H1 (cell line): Measurements from ENCODE around the gene DOK6. TPM values are rescaled to one million over a fixed set of nuclear protein-coding genes. Genes with fewer than 3 reads are reported as not detected.

ENCODE experiments used
- CTCF ChIA-PET: fragments of 300-600 bp; sonication (Branson Sonifier 250); formaldehyde crosslinking; loops from one replicate; lab custom pipeline; 2021; ENCODE audit not compliant: partially characterized antibody; lab: Charles Lee
- POLR2A ChIA-PET: fragments of 300-600 bp; sonication (Branson Sonifier 250); formaldehyde crosslinking; loops from one replicate; lab custom pipeline; 2021; ENCODE audit warnings: inconsistent platforms; ENCODE audit not compliant: partially characterized antibody; lab: Charles Lee
- DNase-seq, 2 experiments: peaks; one replicate each; pipeline versions ENCODE4 v3.0.0 to v3.0.0-alpha.2; 2010 to 2022; ENCODE audit warnings: low spot score in 2 of 2, low read depth in 1 of 2, mixed read lengths in 1 of 2
- FAIRE-seq: peaks from 2 replicates; lab custom pipeline; 2011; peaks lifted over from hg19 to GRCh38; lab: Jason Lieb, UNC
- H2AFZ ChIP-seq: 2 replicates; pipeline ENCODE4 v1.8.1; 2012; ENCODE audit warnings: low read length, inconsistent platforms
- H2AK5ac ChIP-seq: 2 replicates; pipeline ENCODE4 v1.6.1; 2013; ENCODE audit warnings: low read depth, low read length
- H2BK120ac ChIP-seq: replicated peaks from 2 replicates; pipeline ENCODE3; 2013; ENCODE audit warnings: low read depth, low read length, inconsistent platforms
- H2BK12ac ChIP-seq: 2 replicates; pipeline ENCODE4 v1.6.1; 2013; ENCODE audit warnings: low read depth, low read length
- H2BK15ac ChIP-seq: 2 replicates; pipeline ENCODE4 v1.6.1; 2013; ENCODE audit warnings: low read length
- H2BK20ac ChIP-seq: 2 replicates; pipeline ENCODE4 v1.6.1; 2013; ENCODE audit warnings: low read length
- H2BK5ac ChIP-seq: 2 replicates; pipeline ENCODE4 v1.6.1; 2013; ENCODE audit warnings: low read depth, low read length
- H3K14ac ChIP-seq: 2 replicates; pipeline ENCODE4 v1.6.1; 2013; ENCODE audit warnings: inconsistent platforms; ENCODE audit not compliant: insufficient read length
- H3K18ac ChIP-seq: 2 replicates; pipeline ENCODE4 v1.6.1; 2013; ENCODE audit warnings: low read length; ENCODE audit errors: extremely low read depth
- H3K23ac ChIP-seq: 2 replicates; pipeline ENCODE4 v1.6.1; 2013; ENCODE audit warnings: inconsistent platforms; ENCODE audit not compliant: insufficient read length
- H3K23me2 ChIP-seq: 2 replicates; pipeline ENCODE4 v1.6.1; 2013; ENCODE audit warnings: low read depth, low read length
- H3K27ac ChIP-seq: 2 replicates; pipeline ENCODE4 v1.6.1; 2011; ENCODE audit warnings: low read depth, low read length, inconsistent platforms
- H3K27me3 ChIP-seq, 4 experiments: replicated peaks in 1 of 4; 1 replicate in 1 of 4; 2 replicates in 3 of 4; pipeline versions ENCODE4 v1.6.1 to v1.8.1; 2011 to 2013; ENCODE audit warnings: low read length in 3 of 4, mild to moderate bottlenecking in 3 of 4, inconsistent platforms in 2 of 4, mixed read lengths in 2 of 4, moderate library complexity in 1 of 4; ENCODE audit not compliant: control insufficient read depth in 3 of 4, insufficient read depth in 3 of 4; ENCODE audit errors: extremely low read depth in 1 of 4
- H3K36me3 ChIP-seq, 4 experiments: 2 replicates each; pipeline versions ENCODE4 v1.6.1 to v1.8.1; 2011 to 2013; ENCODE audit warnings: mild to moderate bottlenecking in 4 of 4, low read length in 3 of 4, moderate library complexity in 2 of 4, control low read depth in 1 of 4, inconsistent platforms in 1 of 4; ENCODE audit not compliant: insufficient read depth in 4 of 4, control insufficient read depth in 2 of 4
- H3K4ac ChIP-seq: replicated peaks from 2 replicates; pipeline ENCODE3; 2013; ENCODE audit warnings: low read length, low read depth, mixed read lengths, inconsistent platforms; ENCODE audit not compliant: insufficient read length
- H3K4me1 ChIP-seq, 4 experiments: replicated peaks in 1 of 4; 1 replicate in 1 of 4; 2 replicates in 3 of 4; pipeline versions ENCODE4 v1.6.1 to v1.8.1; 2011 to 2013; ENCODE audit warnings: low read length in 3 of 4, inconsistent platforms in 2 of 4, mixed read lengths in 1 of 4; ENCODE audit not compliant: insufficient read depth in 4 of 4, control insufficient read depth in 3 of 4
- H3K4me2 ChIP-seq, 2 experiments: 2 replicates each; pipeline versions ENCODE4 v1.6.1 to v1.8.1; 2011 to 2013; ENCODE audit warnings: low read depth in 2 of 2, low read length in 2 of 2, control low read depth in 1 of 2, inconsistent platforms in 1 of 2, mild to moderate bottlenecking in 1 of 2; ENCODE audit not compliant: insufficient read depth in 1 of 2
- H3K4me3 ChIP-seq, 4 experiments: fragments of 200-600, 300-600 bp in 1 of 4; sonication (generic), shearing (Covaris generic), sonication (Bioruptor Twin) in 1 of 4; 2 replicates each; pipeline versions ENCODE4 v1.5.1 to v1.8.1; 2011 to 2016; ENCODE audit warnings: low read length in 4 of 4, low read depth in 3 of 4, control low read depth in 2 of 4, inconsistent platforms in 2 of 4, mild to moderate bottlenecking in 2 of 4, mixed read lengths in 1 of 4, moderate library complexity in 1 of 4; ENCODE audit not compliant: insufficient read depth in 2 of 4; ENCODE audit errors: extremely low read depth in 1 of 4
- H3K56ac ChIP-seq: replicated peaks from 2 replicates; pipeline ENCODE3; 2013; ENCODE audit warnings: low read depth, mild to moderate bottlenecking, mixed read lengths, low read length, inconsistent platforms; ENCODE audit not compliant: insufficient read length
- H3K79me1 ChIP-seq: 2 replicates; pipeline ENCODE4 v1.6.1; 2013; ENCODE audit warnings: low read depth, low read length, control low read depth
- H3K79me2 ChIP-seq, 2 experiments: 2 replicates each; pipeline versions ENCODE4 v1.6.1 to v1.8.1; 2012 to 2013; ENCODE audit warnings: low read length in 2 of 2, mild to moderate bottlenecking in 2 of 2, inconsistent platforms in 1 of 2; ENCODE audit not compliant: insufficient read depth in 2 of 2, control insufficient read depth in 1 of 2
- H3K9ac ChIP-seq, 4 experiments: replicated peaks in 1 of 4; 1 replicate in 1 of 4; 2 replicates in 3 of 4; pipeline versions ENCODE4 v1.6.1 to v1.8.1; 2011 to 2013; ENCODE audit warnings: low read depth in 3 of 4, low read length in 3 of 4, control low read depth in 2 of 4, mild to moderate bottlenecking in 2 of 4, moderate library complexity in 2 of 4, inconsistent platforms in 1 of 4; ENCODE audit errors: extremely low read depth in 1 of 4
- H3K9me3 ChIP-seq, 2 experiments: 2 replicates each; pipeline versions ENCODE4 v1.6.1 to v1.8.1; 2012 to 2013; ENCODE audit warnings: mild to moderate bottlenecking in 2 of 2, moderate library complexity in 2 of 2, control low read depth in 1 of 2, inconsistent platforms in 1 of 2, low read depth in 1 of 2, low read length in 1 of 2, mixed read lengths in 1 of 2; ENCODE audit not compliant: insufficient read depth in 2 of 2
- H4K20me1 ChIP-seq, 2 experiments: replicated peaks in 1 of 2; 2 replicates each; pipeline versions ENCODE3 to v1.8.1; 2011 to 2013; ENCODE audit warnings: inconsistent platforms in 2 of 2, low read length in 2 of 2, mild to moderate bottlenecking in 1 of 2; ENCODE audit not compliant: insufficient read depth in 2 of 2, control insufficient read depth in 1 of 2
- H4K5ac ChIP-seq: 2 replicates; pipeline ENCODE4 v1.6.1; 2013; ENCODE audit warnings: low read length, low read depth, mixed read lengths, inconsistent platforms; ENCODE audit not compliant: insufficient read length
- H4K8ac ChIP-seq: 2 replicates; pipeline ENCODE4 v1.8.0; 2013; ENCODE audit warnings: mild to moderate bottlenecking, moderate library complexity, low read length, inconsistent platforms; ENCODE audit not compliant: insufficient read depth; ENCODE audit errors: extremely low read depth
- H4K91ac ChIP-seq: replicated peaks from 2 replicates; pipeline ENCODE3; 2013; ENCODE audit warnings: low read length, mixed read lengths, inconsistent platforms; ENCODE audit not compliant: insufficient read length
- BCL11A ChIP-seq, 2 experiments: IDR thresholded peaks; one replicate each; pipeline ENCODE4 v1.6.1; 2011; ENCODE audit warnings: low read depth in 2 of 2, low read length in 2 of 2, mild to moderate bottlenecking in 2 of 2
- CBX5 ChIP-seq: fragments of 300-800, 300-1000 bp; sonication (generic); IDR thresholded peaks from 2 replicates; pipeline ENCODE4 v1.7.1; 2016; ENCODE audit warnings: antibody characterized with exemption, low read length, low read depth
- EP300 ChIP-seq, 2 experiments: IDR thresholded peaks; 1 replicate in 1 of 2; 2 replicates in 1 of 2; pipeline ENCODE4 v1.6.1; 2011 to 2012; ENCODE audit warnings: low read depth in 2 of 2, low read length in 2 of 2, mild to moderate bottlenecking in 2 of 2, borderline replicate concordance in 1 of 2, inconsistent platforms in 1 of 2, moderate library complexity in 1 of 2
- EZH2 ChIP-seq: fragments of 200-600 bp; sonication (generic); IDR thresholded peaks from 2 replicates; pipeline ENCODE4 v1.7.1; 2012; ENCODE audit warnings: low read depth, mild to moderate bottlenecking, moderate library complexity, low read length, inconsistent platforms; ENCODE audit not compliant: severe bottlenecking
- HDAC2 ChIP-seq, 2 experiments: fragments of 300-600 bp in 1 of 2; sonication (generic) in 1 of 2; IDR thresholded peaks; 2 replicates each; pipeline ENCODE4 v1.6.1; 2011 to 2012; ENCODE audit warnings: low read depth in 2 of 2, low read length in 2 of 2, mild to moderate bottlenecking in 2 of 2, moderate library complexity in 2 of 2, borderline replicate concordance in 1 of 2, inconsistent platforms in 1 of 2
- HDAC6 ChIP-seq: IDR thresholded peaks from one replicate; pipeline ENCODE4 v1.7.1; 2012; ENCODE audit warnings: low read depth, mild to moderate bottlenecking, inconsistent platforms, low read length, moderate library complexity
- SIRT6 ChIP-seq: IDR thresholded peaks from one replicate; pipeline ENCODE4 v1.7.1; 2012; ENCODE audit warnings: low read length, inconsistent platforms
- SP4 ChIP-seq: IDR thresholded peaks from 2 replicates; pipeline ENCODE4 v1.6.1; 2012; ENCODE audit warnings: low read length, inconsistent platforms
- SUZ12 ChIP-seq: fragments of 200-600 bp; sonication (generic); IDR thresholded peaks from 2 replicates; pipeline ENCODE4 v1.6.1; 2012; ENCODE audit warnings: mild to moderate bottlenecking, inconsistent platforms, low read length, moderate library complexity, mixed read lengths
- TBP ChIP-seq: IDR thresholded peaks from 2 replicates; pipeline ENCODE4 v1.6.1; 2011; ENCODE audit warnings: low read depth, low read length, improper control_type of control experiment
- TCF12 ChIP-seq: IDR thresholded peaks from 2 replicates; pipeline ENCODE4 v1.6.1; 2011; ENCODE audit warnings: low read depth, mild to moderate bottlenecking, low read length
- WGBS, 2 experiments: shearing (Covaris generic) in 1 of 2; methylation state at CpG; one replicate each; pipeline versions ENCODE4 v1.1.6 to v1.1.7; 2013 to 2015; ENCODE audit warnings: low lambda C conversion rate in 2 of 2, mixed read lengths in 2 of 2, inconsistent platforms in 1 of 2, low coverage in 1 of 2, missing lambda C conversion rate in 1 of 2; ENCODE audit not compliant: insufficient replicate concordance in 2 of 2, insufficient coverage in 1 of 2, insufficient read length in 1 of 2; ENCODE audit errors: extremely low coverage in 1 of 2, missing lambda C conversion rate in 1 of 2; 5-methylcytosine and 5-hydroxymethylcytosine counted together
- polyA plus RNA-seq, 7 experiments: library from polyadenylated mRNA; depleted of rRNA in 3 of 7; stranded (reverse) in 5 of 7; unstranded in 2 of 7; fragments of >200 nt in 5 of 7; fragments of 200-250 nt in 2 of 7; gene quantifications; 1 replicate in 5 of 7; 2 replicates in 1 of 7; 4 replicates in 1 of 7; pipeline versions ENCODE4 v1.2.1 to v1.2.3, GENCODE V29; 2011 to 2013; ENCODE audit warnings: missing spikeins in 2 of 7, mixed read lengths in 2 of 7
- total RNA-seq: library from RNA; stranded (reverse); fragmentation: NEBNext Ultra II Directional; extraction: Animal tissue kit (Norgen Biotek cat#: 25700); gene quantifications from 2 replicates; pipeline ENCODE4 v1.2.1, GENCODE V29; 2021
- TF ChIP-seq, protein P1 (sequence below): IDR thresholded peaks from 2 replicates; pipeline ENCODE4 v1.6.1; 2011; ENCODE audit warnings: low read length, improper control_type of control experiment
- TF ChIP-seq, protein P2 (sequence below): IDR thresholded peaks from 2 replicates; pipeline ENCODE4 v1.6.1; 2012; ENCODE audit warnings: inconsistent platforms

The DOK6 gene
- total and polyA plus RNA-seq, 2 of the 8 experiments (the other 6 are each of a cell fraction or from before 2014, with no cell fraction given) = 0.33 to 0.50 TPM

DNA sequence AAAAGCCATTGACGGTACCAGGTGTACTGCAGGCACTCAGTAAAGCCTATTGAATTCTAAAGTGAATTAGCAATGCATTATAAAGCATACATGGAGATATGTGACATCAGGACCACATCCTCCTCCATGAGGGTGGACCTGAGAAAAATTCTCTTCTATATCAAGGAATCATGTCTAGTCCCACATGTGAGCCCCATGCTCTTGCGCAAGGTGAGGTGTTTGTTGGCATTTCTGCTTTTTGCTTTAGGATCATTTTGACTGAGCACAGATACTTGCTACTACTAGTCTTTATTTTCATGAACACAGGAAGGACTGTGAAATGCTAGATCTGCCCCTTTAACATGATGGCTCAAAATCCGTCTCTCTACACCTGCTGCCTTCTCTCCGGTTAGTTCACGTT is 363.1 kb downstream of the DOK6 start:
- no peaks in the 10 kb centered on the region for H3K36me3 ChIP-seq
- no peak overlapping the region for H3K4me3 ChIP-seq
- no peak overlapping the region for H2BK120ac ChIP-seq
- H3K79me1 ChIP-seq = no peaks in the 10 kb centered on the region
- H3K4me1 ChIP-seq = peaks cover 0 to under 1% (median 0%) of the 10 kb centered on the region in 4 experiments; a peak in 1 of 7 replicates
- no peak overlapping the region for H2AK5ac ChIP-seq
- H3K27me3 ChIP-seq = no peaks in the 10 kb centered on the region
- no peak overlapping the region for H3K56ac ChIP-seq
- H3K4me2 ChIP-seq = no peak overlapping the region
- H3K79me2 ChIP-seq = no peaks in the 10 kb centered on the region
- no peak overlapping the region for H2BK20ac ChIP-seq
- WGBS, 2 experiments = 95% methylated on average over 5 of the region's 5 CpGs; no CpG with 5 or more reads in 1 of the 2 experiments
- H3K4ac ChIP-seq = no peak overlapping the region
- no peak overlapping the region for H4K8ac ChIP-seq
- H3K27ac ChIP-seq = no peak overlapping the region
- H2BK5ac ChIP-seq = no peak overlapping the region
- no peak overlapping the region for H4K5ac ChIP-seq
- H3K18ac ChIP-seq = no peak overlapping the region
- H3K23ac ChIP-seq = no peak overlapping the region
- CTCF ChIA-PET = no interaction called here
- DNase-seq (no peak), FAIRE-seq (no peak)
- H3K9ac ChIP-seq = no peak overlapping the region
- no peaks in the 10 kb centered on the region for H3K23me2 ChIP-seq
- POLR2A ChIA-PET = no interaction called here
- H2BK15ac ChIP-seq = no peak overlapping the region
- H2BK12ac ChIP-seq = no peak overlapping the region
- H4K20me1 ChIP-seq = no peaks in the 10 kb centered on the region
- no peak overlapping the region for H2AFZ ChIP-seq
- H3K9me3 ChIP-seq = no peaks in the 10 kb centered on the region
- no peak overlapping the region for H3K14ac ChIP-seq
- no peak overlapping the region for H4K91ac ChIP-seq
- TF ChIP-seq BCL11A (IDR thresholded peaks at IDR 0.05; ENCODE audit: low read depth in 2 of 2, low read length in 2 of 2) = no peak
- no peak for TF ChIP-seq SP4
- no peak for TF ChIP-seq SUZ12
- no peak for TF ChIP-seq TBP
- TF ChIP-seq HDAC2 (IDR thresholded peaks at IDR 0.05; ENCODE audit: borderline replicate concordance in 1 of 2, low read depth in 2 of 2, low read length in 2 of 2) = no peak
- TF ChIP-seq, protein P1, sequence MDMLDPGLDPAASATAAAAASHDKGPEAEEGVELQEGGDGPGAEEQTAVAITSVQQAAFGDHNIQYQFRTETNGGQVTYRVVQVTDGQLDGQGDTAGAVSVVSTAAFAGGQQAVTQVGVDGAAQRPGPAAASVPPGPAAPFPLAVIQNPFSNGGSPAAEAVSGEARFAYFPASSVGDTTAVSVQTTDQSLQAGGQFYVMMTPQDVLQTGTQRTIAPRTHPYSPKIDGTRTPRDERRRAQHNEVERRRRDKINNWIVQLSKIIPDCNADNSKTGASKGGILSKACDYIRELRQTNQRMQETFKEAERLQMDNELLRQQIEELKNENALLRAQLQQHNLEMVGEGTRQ = no peak
- no peak for TF ChIP-seq CBX5
- no peak for TF ChIP-seq SIRT6
- TF ChIP-seq EZH2 = no peak
- no peak for TF ChIP-seq EP300 (IDR thresholded peaks at IDR 0.05; ENCODE audit: borderline replicate concordance in 1 of 2, low read depth in 2 of 2, low read length in 2 of 2)
- TF ChIP-seq HDAC6 = no peak
- no peak for TF ChIP-seq TCF12
- TF ChIP-seq, protein P2, sequence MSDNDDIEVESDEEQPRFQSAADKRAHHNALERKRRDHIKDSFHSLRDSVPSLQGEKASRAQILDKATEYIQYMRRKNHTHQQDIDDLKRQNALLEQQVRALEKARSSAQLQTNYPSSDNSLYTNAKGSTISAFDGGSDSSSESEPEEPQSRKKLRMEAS = no peak
